GM21723 (cell line): ENCODE data around the gene GPR148.

Experiments used
- ATAC-seq: cut with Tn5 transposase; IDR thresholded peaks from one replicate; pipeline ENCODE4 v1.9.1; 2021; ENCODE audit warnings: mild to moderate bottlenecking, moderate library complexity; ENCODE audit not compliant: unreplicated experiment

Gene GPR148

GRCh38 chr2:130768191-130768855 is 39.5 kb downstream of the GPR148 start:
- ATAC-seq, result no peak

- ATAC-seq, result no peak
Measured at GRCh38 chr2:130769343-130769907, 40.6 kb downstream of the GPR148 start.

GRCh38 chr2:130776550-130776949 is 47.7 kb downstream of the GPR148 start:
- ATAC-seq, result no peak

- no peak for ATAC-seq
Measured at GRCh38 chr2:130778781-130779180, 49.9 kb downstream of the GPR148 start.
